GM12878 (cell line): Measurements from ENCODE around the gene METTL14.

Source experiments
- ASH2L ChIP-seq: fragments of 300-600, 200-600 bp; sonication (generic); IDR thresholded peaks from 2 replicates; pipeline ENCODE4 v1.6.1; 2017; ENCODE audit warnings: low read depth, mild to moderate bottlenecking, borderline replicate concordance
- EZH2 ChIP-seq: IDR thresholded peaks from 2 replicates; pipeline ENCODE4 v1.6.1; 2012; ENCODE audit warnings: low read depth, mild to moderate bottlenecking, control low read depth, inconsistent platforms, low read length, borderline replicate concordance; ENCODE audit not compliant: control insufficient read depth
- JUNB ChIP-seq: IDR thresholded peaks from 2 replicates; pipeline ENCODE4 v1.6.1; 2016; ENCODE audit warnings: antibody characterized with exemption, mild to moderate bottlenecking
- SIN3A ChIP-seq: IDR thresholded peaks from 2 replicates; pipeline ENCODE4 v1.6.1; 2012; ENCODE audit warnings: low read depth, low read length, improper control_type of control experiment
- TF ChIP-seq, protein P1 (sequence below), 3 experiments: IDR thresholded peaks in 2 of 3; conservative IDR thresholded peaks in 1 of 3; 2 replicates each; pipeline ENCODE4 v1.5.1; 2011; ENCODE audit warnings: low read depth in 3 of 3, low read length in 3 of 3, mild to moderate bottlenecking in 3 of 3, control low read depth in 2 of 3, moderate library complexity in 2 of 3, inconsistent platforms in 1 of 3, mixed read lengths in 1 of 3; ENCODE audit not compliant: control insufficient read depth in 2 of 3, insufficient read depth in 1 of 3; ENCODE audit errors: extremely low read depth in 1 of 3

GRCh38 chr4:118682928-118683327 lies 2.3 kb upstream of the METTL14 start:
- TF ChIP-seq, protein P1, sequence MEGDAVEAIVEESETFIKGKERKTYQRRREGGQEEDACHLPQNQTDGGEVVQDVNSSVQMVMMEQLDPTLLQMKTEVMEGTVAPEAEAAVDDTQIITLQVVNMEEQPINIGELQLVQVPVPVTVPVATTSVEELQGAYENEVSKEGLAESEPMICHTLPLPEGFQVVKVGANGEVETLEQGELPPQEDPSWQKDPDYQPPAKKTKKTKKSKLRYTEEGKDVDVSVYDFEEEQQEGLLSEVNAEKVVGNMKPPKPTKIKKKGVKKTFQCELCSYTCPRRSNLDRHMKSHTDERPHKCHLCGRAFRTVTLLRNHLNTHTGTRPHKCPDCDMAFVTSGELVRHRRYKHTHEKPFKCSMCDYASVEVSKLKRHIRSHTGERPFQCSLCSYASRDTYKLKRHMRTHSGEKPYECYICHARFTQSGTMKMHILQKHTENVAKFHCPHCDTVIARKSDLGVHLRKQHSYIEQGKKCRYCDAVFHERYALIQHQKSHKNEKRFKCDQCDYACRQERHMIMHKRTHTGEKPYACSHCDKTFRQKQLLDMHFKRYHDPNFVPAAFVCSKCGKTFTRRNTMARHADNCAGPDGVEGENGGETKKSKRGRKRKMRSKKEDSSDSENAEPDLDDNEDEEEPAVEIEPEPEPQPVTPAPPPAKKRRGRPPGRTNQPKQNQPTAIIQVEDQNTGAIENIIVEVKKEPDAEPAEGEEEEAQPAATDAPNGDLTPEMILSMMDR (IDR thresholded peaks at IDR 0.05 in 2 of 3, conservative IDR thresholded peaks at IDR 0.05 in 1 of 3; ENCODE audit: control insufficient read depth in 2 of 3, extremely low read depth in 1 of 3, insufficient read depth in 1 of 3, low read depth in 3 of 3, low read length in 3 of 3), result peak; percentile 22 to 42 (median 30); a peak in 4 of 6 replicates
- TF ChIP-seq EZH2 (no peak), SIN3A (no peak), ASH2L (no peak), JUNB (no peak)
